HG03095 (cell line): ENCODE results near the gene AMZ1.

ENCODE experiments used
- ATAC-seq: cut with Tn5 transposase; IDR thresholded peaks from one replicate; pipeline ENCODE4 v1.9.1; 2021; ENCODE audit warnings: moderate library complexity; ENCODE audit not compliant: unreplicated experiment

The AMZ1 gene

GRCh38 chr7:2764621-2765020 is 76.6 kb downstream of the AMZ1 start:
- ATAC-seq = no peak
